Adipocyte (in vitro differentiated cells): Measurements from ENCODE around the gene EMC10.
"Not testable (repeated sequence)": the region's sequence is repeated elsewhere in the genome, so short reads cannot be mapped to it uniquely, and the experiment has no call there.

Experiments
- DNase-seq: peaks from one replicate; pipeline ENCODE4 v3.0.0-alpha.2; 2015; ENCODE audit warnings: low read depth
- H3K27me3 ChIP-seq: replicated peaks from 2 replicates; pipeline ENCODE4 v1.7.0; 2013; ENCODE audit warnings: mild to moderate bottlenecking, low read length, moderate library complexity; ENCODE audit not compliant: control insufficient read depth, insufficient read depth
- H3K36me3 ChIP-seq: 2 replicates; pipeline ENCODE4 v1.7.0; 2013; ENCODE audit warnings: low read length, mild to moderate bottlenecking, moderate library complexity; ENCODE audit not compliant: control insufficient read depth, insufficient read depth, severe bottlenecking
- H3K4me1 ChIP-seq: 2 replicates; pipeline ENCODE4 v1.7.0; 2013; ENCODE audit warnings: mild to moderate bottlenecking, low read length, moderate library complexity; ENCODE audit not compliant: control insufficient read depth, insufficient read depth
- H3K4me3 ChIP-seq: 2 replicates; pipeline ENCODE4 v1.7.0; 2013; ENCODE audit warnings: mild to moderate bottlenecking, low read length, moderate library complexity
- H3K9ac ChIP-seq: 2 replicates; pipeline ENCODE4 v1.7.0; 2013; ENCODE audit warnings: mild to moderate bottlenecking, low read length, moderate library complexity
- H3K9me3 ChIP-seq: 2 replicates; pipeline ENCODE4 v1.7.0; 2013; ENCODE audit warnings: mild to moderate bottlenecking, low read length, moderate library complexity; ENCODE audit not compliant: control insufficient read depth

The EMC10 gene

GRCh38 chr19:50435221-50435620, 41.1 kb upstream of the EMC10 start:
- Histone ChIP-seq H3K4me1 (peaks cover 2% of the 10 kb centered on the region), H3K9ac (no peak overlapping the region)
- DNase-seq, result no peak

GRCh38 chr19:50435627-50436026, 40.7 kb upstream of the EMC10 start:
- Histone ChIP-seq H3K9ac (no peak overlapping the region), H3K36me3 (no peaks in the 10 kb centered on the region), H3K27me3 (peaks cover 51% of the 10 kb centered on the region), H3K4me3 (no peak overlapping the region), H3K9me3 (no peaks in the 10 kb centered on the region), H3K4me1 (peaks cover 2% of the 10 kb centered on the region)
- DNase-seq, result no peak

More at GRCh38 chr19:50435221-50435620, 41.1 kb upstream of the EMC10 start:
- Histone ChIP-seq H3K4me3 (no peak overlapping the region), H3K27me3 (peaks cover 54% of the 10 kb centered on the region), H3K36me3 (no peaks in the 10 kb centered on the region), H3K9me3 (no peaks in the 10 kb centered on the region)

- no peaks in the 10 kb centered on the region for H3K9me3 ChIP-seq
These were observed 38.4 kb upstream of the EMC10 start for GRCh38 chr19:50437862-50438449.

GRCh38 chr19:50439130-50439529, 37.2 kb upstream of the EMC10 start:
- not testable (repeated sequence) for H3K4me1 ChIP-seq, H3K36me3 ChIP-seq, H3K9me3 ChIP-seq, DNase-seq, H3K4me3 ChIP-seq, H3K9ac ChIP-seq
- peaks cover 26% of the 10 kb centered on the region for H3K27me3 ChIP-seq

More at GRCh38 chr19:50437862-50438449, 38.4 kb upstream of the EMC10 start:
- no peaks in the 10 kb centered on the region for H3K36me3 ChIP-seq
- H3K4me1 ChIP-seq, result no peaks in the 10 kb centered on the region
- peaks cover 36% of the 10 kb centered on the region for H3K27me3 ChIP-seq
- no peak overlapping the region for H3K9ac ChIP-seq
- no peak for DNase-seq
- H3K4me3 ChIP-seq, result no peak overlapping the region

GRCh38 chr19:50444059-50444458, 32.2 kb upstream of the EMC10 start:
- Histone ChIP-seq H3K9me3 (no peaks in the 10 kb centered on the region), H3K27me3 (no peaks in the 10 kb centered on the region), H3K36me3 (no peaks in the 10 kb centered on the region)

GRCh38 chr19:50447053-50447452, 29.3 kb upstream of the EMC10 start:
- H3K4me1 ChIP-seq, result no peaks in the 10 kb centered on the region
- no peak overlapping the region for H3K9ac ChIP-seq
- H3K36me3 ChIP-seq, result no peaks in the 10 kb centered on the region
- no peak overlapping the region for H3K4me3 ChIP-seq
- no peak for DNase-seq
- H3K9me3 ChIP-seq, result no peaks in the 10 kb centered on the region
- peaks cover 16% of the 10 kb centered on the region for H3K27me3 ChIP-seq

More at GRCh38 chr19:50444059-50444458, 32.2 kb upstream of the EMC10 start:
- no peak overlapping the region for H3K9ac ChIP-seq
- DNase-seq, result no peak
- H3K4me3 ChIP-seq, result no peak overlapping the region
- no peaks in the 10 kb centered on the region for H3K4me1 ChIP-seq

GRCh38 chr19:50447750-50448149, 28.6 kb upstream of the EMC10 start:
- Histone ChIP-seq H3K36me3 (no peaks in the 10 kb centered on the region), H3K27me3 (peaks cover 16% of the 10 kb centered on the region), H3K9ac (no peak overlapping the region), H3K4me3 (no peak overlapping the region), H3K9me3 (no peaks in the 10 kb centered on the region), H3K4me1 (no peaks in the 10 kb centered on the region)
- DNase-seq, result no peak

- no peaks in the 10 kb centered on the region for H3K9me3 ChIP-seq
- no peak for DNase-seq
- H3K4me1 ChIP-seq, result no peaks in the 10 kb centered on the region
- H3K4me3 ChIP-seq, result no peak overlapping the region
- H3K9ac ChIP-seq, result no peak overlapping the region
- H3K36me3 ChIP-seq, result no peaks in the 10 kb centered on the region
- peaks cover 20% of the 10 kb centered on the region for H3K27me3 ChIP-seq
These were observed 26.9 kb upstream of the EMC10 start for GRCh38 chr19:50449236-50449899.

- no peaks in the 10 kb centered on the region for H3K4me1 ChIP-seq
- H3K36me3 ChIP-seq, result no peaks in the 10 kb centered on the region
- H3K9me3 ChIP-seq, result no peaks in the 10 kb centered on the region
- H3K27me3 ChIP-seq, result peaks cover 20% of the 10 kb centered on the region
- no peak for DNase-seq
- H3K9ac ChIP-seq, result no peak overlapping the region
- no peak overlapping the region for H3K4me3 ChIP-seq
These were observed 25.7 kb upstream of the EMC10 start for GRCh38 chr19:50450369-50451222.

GRCh38 chr19:50451223-50451534, 25.1 kb upstream of the EMC10 start:
- Histone ChIP-seq H3K4me3 (no peak overlapping the region), H3K27me3 (peaks cover 26% of the 10 kb centered on the region), H3K9me3 (no peaks in the 10 kb centered on the region), H3K9ac (no peak overlapping the region), H3K4me1 (no peaks in the 10 kb centered on the region), H3K36me3 (no peaks in the 10 kb centered on the region)
- DNase-seq, result no peak

- no peak overlapping the region for H3K4me3 ChIP-seq
These were observed 23.1 kb upstream of the EMC10 start for GRCh38 chr19:50453243-50453642.

More at GRCh38 chr19:50453243-50453642, 23.1 kb upstream of the EMC10 start:
- Histone ChIP-seq H3K4me1 (no peaks in the 10 kb centered on the region), H3K27me3 (peaks cover 36% of the 10 kb centered on the region), H3K9ac (no peak overlapping the region), H3K9me3 (no peaks in the 10 kb centered on the region), H3K36me3 (no peaks in the 10 kb centered on the region)
- no peak for DNase-seq
